ENCODE data around the gene ATG10.

GRCh38 chr5:81965524-81965923, 6.3 kb upstream of the ATG10 start:
- TF ChIP-seq CTCF (conservative IDR thresholded peaks at IDR 0.05 in 1 of 2, IDR thresholded peaks at IDR 0.05 in 1 of 2; ENCODE audit: extremely low read depth in 1 of 2, insufficient read depth in 1 of 2, low read depth in 1 of 2, low read length in 2 of 2): no peak
- no peak for TF ChIP-seq EZH2 (IDR thresholded peaks at IDR 0.05; ENCODE audit: borderline replicate concordance, low read length)
